Activated CD4-positive, alpha-beta T cell treated with anti-CD3 and anti-CD28 coated beads, Interleukin-2, amount 50 U/mL, for 4 hours (primary cell): ENCODE measurements around the gene SNX3.
"Not testable (repeated sequence)": the region's sequence is repeated elsewhere in the genome, so short reads cannot be mapped to it uniquely, and the experiment has no call there.

Source experiments
- DNase-seq, 2 experiments: peaks; one replicate each; pipeline ENCODE4 v3.0.0-alpha.2; 2020

Gene SNX3

DNA sequence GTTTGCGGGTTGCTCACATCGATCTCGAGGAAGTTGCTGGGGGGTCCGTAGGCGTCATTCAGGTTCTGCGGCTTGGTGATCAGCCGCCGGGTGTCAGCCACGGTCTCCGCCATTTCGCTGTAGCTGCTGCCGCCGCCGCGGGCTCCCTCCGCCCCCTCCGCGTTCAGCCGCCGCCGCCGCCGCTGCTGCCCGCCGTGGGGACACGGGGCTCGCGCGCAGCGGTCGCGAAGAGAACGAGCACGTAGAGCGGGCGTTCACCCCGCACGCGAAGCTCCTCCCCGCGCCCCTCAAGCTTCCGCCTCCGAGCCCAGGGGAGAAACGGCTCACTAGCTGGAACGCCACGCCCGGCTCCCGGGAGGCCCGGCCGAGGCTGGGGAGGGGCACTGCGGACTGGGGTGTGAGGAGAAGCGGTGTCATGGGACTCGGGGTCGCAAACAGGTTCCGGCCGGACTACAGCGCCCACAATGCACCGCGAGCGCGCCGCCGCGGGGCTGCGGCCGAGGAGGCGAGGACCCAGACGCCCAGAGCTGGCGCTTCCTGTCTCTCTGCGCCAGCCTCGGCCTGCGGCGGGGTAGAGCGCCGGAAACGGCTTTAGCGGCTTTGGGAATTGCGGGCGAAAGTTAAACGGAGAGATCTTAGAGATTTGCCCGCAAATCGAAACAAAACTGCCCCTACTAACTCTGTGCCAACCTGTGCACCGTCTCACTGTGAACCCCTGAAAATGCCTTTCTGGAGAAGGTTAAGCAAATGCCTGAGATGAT is at the start of gene SNX3:
Gene SNX3 (minus strand): TSS at position 232 of the 761 bp plus-strand sequence. CDS start 119 bp downstream, at position 113.
- DNase-seq, result peak; percentile 77 to 78

- no peak for DNase-seq
These were observed 49.0 kb upstream of the SNX3 start for GRCh38 chr6:108309844-108310243.

DNA sequence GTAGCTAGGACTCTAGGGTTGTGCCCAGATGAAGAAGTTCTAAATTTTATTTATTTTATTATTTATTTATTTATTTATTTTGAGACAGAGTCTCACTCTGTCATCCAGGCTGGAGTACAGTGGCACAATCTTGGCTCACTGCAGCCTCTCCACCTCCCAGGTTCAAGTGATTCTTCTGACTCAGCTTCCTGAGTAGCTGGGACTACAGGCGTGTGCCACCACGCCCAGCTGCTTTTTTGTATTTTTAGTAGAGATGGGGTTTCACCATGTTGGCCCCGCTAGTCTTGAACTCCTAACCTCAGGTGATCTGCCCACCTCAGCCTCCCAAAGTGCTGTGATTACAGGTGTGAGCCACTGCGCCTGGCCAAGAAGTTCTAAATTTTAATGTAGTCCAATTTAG is 47.8 kb upstream of the SNX3 start:
- not testable (repeated sequence) for DNase-seq

DNA sequence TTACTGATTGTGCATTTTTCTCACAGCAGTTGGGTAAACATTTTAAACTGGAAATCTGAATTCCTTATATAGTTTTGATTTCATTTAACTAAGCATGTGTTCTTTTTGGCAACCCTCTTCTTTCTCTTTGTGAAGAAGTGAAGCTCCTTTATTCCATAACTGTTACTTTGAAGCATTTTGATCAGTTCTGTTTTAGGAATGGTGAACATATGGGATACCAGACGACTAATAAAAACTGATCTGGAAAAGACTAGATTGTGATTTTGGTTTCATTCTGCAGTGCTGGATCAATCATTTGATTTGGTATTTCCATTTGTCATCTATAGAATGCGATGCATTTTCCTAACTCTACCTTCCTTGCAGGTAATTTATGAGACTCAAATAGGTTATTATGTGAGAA is 43.8 kb upstream of the SNX3 start:
- no peak for DNase-seq

GRCh38 chr6:108302386-108302785 is 41.5 kb upstream of the SNX3 start:
- DNase-seq, result no peak

DNA sequence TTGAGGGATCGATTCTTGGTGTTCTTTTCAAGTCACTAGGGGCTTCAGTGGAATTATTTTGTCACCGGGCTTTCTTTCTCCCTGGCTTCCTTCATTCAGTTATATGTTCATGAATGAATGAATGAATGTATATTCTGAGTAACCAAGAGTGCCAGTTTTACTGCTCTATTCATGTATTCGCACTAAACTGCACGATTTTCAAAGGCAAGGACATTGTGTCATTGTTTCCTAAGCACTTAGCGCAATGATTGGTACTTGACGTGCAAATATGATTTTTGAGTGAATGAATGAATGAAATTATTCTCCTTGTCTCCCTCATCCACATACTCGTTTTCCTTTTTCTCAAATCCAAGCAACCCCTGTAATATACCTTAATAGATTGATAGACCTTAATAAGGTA is 34.8 kb upstream of the SNX3 start:
- no peak for DNase-seq

GRCh38 chr6:108294727-108295625 is 34.1 kb upstream of the SNX3 start, which contains the start of gene AFG1L:
Gene AFG1L (plus strand): TSS chr6:108295054. CDS start chr6:108295080, 26 bp downstream.
- DNase-seq, result peak; percentile 80 to 83

DNA sequence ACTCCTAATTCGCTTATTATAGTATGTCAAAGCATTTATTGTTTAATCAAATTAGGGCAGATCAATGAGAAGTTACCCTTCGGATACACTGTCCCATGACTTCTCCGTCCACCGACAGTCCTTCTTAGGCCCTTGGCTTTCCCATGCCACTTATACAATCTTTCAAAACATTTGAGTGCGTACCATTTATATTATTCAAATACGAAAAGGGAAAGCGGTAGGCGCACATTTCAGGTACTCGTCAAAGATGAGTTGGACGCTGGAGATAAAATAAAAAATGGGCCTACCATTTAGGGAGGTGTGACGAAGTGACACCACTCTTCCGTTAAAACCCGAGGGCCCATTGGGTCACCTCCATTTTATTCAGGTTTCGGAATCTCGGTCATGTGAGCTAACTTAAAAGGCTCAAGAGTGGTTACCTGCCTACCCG is 33.5 kb upstream of the SNX3 start:
- DNase-seq, result no peak

- DNase-seq, result no peak
These were observed 32.9 kb upstream of the SNX3 start for GRCh38 chr6:108293527-108294296.

GRCh38 chr6:108292561-108292960 is 31.7 kb upstream of the SNX3 start:
- DNase-seq, result not testable (repeated sequence)

GRCh38 chr6:108291091-108291490 is 30.3 kb upstream of the SNX3 start:
- no peak for DNase-seq

GRCh38 chr6:108288742-108289141 is 27.9 kb upstream of the SNX3 start:
- DNase-seq, result no peak

DNA sequence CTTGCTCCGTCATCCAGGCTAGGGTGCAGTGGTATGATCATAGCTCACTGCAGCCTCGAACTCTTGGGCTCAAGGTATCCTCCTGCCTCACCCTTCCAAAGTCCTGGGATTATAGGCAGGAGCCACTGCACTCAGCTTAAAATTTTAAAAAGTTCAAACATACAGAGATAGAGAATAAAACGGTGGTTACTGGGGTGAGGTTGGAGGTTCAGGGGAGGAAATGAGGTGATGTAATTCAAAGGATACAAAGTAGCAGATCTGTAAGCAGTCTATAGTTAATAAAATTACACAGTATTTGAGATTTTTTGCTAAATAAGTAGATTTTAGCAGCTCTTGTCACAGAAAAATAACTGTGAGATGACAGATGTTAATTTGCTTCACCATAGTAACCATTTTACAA is 26.5 kb upstream of the SNX3 start:
- no peak for DNase-seq

GRCh38 chr6:108286366-108286765 is 25.5 kb upstream of the SNX3 start:
- no peak for DNase-seq

DNA sequence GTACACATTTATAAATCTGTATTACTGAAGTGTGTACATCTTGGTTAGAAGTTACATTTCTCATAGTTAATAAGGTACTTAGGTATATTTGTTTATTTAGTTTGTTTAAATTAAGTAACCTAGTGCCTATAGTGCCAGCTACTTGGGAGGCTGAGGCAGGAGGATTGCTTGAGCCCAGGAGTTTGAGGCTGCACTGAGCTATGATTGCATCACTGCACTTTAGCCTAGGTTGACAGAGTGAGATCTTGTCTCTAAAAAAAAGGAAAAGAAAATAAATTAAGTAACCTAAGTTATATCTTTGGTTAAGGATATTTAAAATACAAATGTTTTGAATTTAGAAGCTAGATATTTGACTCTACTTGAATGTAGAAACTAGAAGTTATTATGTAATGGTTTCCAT is 24.5 kb upstream of the SNX3 start:
- DNase-seq, result no peak

DNA sequence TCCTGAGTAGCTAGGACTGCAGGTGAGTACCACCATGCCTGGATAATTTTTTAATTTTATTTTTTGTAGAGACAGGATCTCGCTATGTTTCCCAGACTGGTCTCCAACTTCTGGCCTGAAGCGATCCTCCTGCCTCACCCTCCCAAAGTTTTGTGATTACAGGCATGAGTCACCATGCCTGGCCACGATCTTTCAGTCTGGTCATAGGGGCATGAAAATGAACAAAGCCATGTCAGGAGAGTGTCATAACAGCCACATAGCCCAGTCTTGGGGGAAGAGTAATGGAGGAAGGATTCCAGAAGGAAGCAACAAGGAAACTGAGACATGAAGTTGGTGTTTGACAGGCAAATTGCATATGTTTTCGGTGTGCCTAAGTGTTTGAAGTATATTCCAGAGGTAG is 17.0 kb upstream of the SNX3 start:
- no peak for DNase-seq

DNA sequence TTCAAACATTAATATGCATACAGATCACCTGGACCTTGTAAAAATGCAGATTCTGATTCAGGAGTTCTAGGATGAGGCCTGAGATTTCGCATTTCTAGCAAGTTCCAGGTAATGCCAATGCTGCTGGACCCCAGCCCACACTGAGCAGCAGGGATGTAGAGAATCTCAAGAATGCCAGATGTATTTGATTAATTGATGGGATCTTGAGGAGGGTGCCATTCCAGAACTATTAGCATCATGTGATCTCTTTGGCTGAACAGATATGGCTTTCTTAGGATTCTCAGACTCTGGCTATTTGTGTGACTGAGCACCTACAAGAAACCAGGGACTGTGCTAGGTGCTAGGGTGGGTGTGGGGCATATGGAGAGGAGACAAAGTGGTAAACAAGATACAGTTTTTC is 16.5 kb upstream of the SNX3 start:
- DNase-seq, result no peak

- DNase-seq, result no peak
These were observed 15.1 kb upstream of the SNX3 start for GRCh38 chr6:108275976-108276375.

DNA sequence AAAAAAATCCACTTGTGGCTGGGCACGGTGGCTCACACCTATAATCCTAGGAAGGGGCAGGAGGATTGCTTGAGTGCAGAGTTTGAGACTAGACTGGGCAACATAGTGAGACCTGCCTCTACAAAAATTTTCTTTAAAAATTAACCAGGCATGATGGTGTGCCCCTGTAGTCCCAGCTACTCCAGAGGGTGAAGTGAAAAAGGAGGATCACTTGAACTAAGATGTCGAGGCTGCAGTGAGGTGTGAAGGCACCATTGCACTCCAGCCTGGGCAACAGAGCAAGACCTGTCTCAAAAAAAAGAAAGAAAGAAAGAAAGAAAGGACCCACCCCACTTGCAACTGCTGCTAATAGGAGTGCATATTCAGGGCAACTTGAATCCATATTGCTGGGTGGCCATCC is 13.7 kb upstream of the SNX3 start:
- no peak for DNase-seq

GRCh38 chr6:108269955-108270354 is 9.1 kb upstream of the SNX3 start:
- DNase-seq, result not testable (repeated sequence)

- no peak for DNase-seq
These were observed 8.0 kb upstream of the SNX3 start for GRCh38 chr6:108268845-108269244.

DNA sequence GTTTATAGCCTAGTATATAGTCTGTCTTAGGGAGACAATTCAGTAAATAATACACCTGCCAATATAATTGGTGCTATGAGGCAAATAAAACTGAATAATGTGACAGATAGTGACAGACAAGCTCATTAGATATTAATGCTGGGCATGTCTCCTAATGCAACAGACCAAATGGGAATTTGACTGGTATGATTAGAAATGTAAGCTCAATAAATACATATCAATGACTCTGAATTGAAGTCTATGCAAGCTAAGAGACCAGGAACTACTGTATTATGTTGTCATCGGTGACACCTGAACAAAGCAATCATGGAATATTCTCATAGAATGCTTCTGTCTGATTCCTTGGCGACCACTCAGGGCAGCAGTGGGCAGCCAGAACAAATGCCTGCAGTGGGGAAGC is 2.5 kb upstream of the SNX3 start:
- no peak for DNase-seq
